GM18951 (cell line): ENCODE measurements around the gene PAX5.

Source experiments
- POLR2A ChIP-seq: IDR thresholded peaks from 4 replicates; pipeline ENCODE4 v1.6.1; 2011; ENCODE audit warnings: mild to moderate bottlenecking; ENCODE audit not compliant: insufficient read length, insufficient read depth; ENCODE audit errors: extremely low read depth
- in situ Hi-C: fragments of 300-500 bp; cut with MboI; formaldehyde crosslinking; loops from one replicate; pipeline ENCODE4 v1.12.0; 2022; ENCODE audit warnings: low sequenced_read_pairs, mixed read lengths, inconsistent platforms; ENCODE audit not compliant: unreplicated experiment

The PAX5 gene

DNA sequence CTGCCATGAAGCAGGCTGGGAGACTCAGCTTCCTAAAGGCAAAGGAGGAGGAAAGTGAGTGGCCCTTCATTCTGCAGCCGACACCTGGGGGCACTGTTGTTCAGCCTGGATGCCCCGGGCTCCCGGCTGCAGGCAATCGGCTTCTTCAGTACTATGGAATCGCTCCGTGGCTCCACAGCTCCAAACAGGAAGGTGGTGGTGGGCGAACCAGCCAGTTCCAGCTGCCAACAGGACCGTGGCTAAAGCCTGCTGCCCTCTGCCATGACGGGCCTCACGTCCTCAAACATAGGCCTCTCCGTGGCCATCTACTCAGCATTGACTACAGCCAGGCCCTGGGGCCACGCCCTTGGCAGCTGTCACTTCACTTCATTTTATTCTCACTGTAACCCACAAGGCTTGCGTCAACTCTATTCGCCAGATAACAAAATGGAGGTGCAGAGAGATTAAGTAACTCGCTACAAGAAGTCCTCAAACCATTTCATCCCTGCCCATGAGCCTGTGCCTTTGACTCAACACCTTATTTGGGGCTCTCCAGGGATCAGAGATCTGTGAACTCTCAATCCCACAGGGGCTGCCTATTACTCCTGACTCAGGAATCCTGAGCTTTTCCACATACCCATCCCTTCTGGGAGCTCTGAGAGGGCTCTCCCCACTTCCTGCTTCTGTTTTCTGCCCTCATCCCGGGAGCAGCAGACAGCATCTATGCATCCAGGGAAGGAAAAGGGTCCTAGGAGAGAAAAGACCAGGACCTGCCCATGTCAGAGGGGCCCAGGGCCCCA lies 38.0 kb downstream of the PAX5 start:
- TF ChIP-seq POLR2A, result peak; percentile 31
- in situ Hi-C loops, result loop anchor here (10.0 kb wide), 1 partner anchor 309 kb away; no protein-coding TSS in a partner anchor

DNA sequence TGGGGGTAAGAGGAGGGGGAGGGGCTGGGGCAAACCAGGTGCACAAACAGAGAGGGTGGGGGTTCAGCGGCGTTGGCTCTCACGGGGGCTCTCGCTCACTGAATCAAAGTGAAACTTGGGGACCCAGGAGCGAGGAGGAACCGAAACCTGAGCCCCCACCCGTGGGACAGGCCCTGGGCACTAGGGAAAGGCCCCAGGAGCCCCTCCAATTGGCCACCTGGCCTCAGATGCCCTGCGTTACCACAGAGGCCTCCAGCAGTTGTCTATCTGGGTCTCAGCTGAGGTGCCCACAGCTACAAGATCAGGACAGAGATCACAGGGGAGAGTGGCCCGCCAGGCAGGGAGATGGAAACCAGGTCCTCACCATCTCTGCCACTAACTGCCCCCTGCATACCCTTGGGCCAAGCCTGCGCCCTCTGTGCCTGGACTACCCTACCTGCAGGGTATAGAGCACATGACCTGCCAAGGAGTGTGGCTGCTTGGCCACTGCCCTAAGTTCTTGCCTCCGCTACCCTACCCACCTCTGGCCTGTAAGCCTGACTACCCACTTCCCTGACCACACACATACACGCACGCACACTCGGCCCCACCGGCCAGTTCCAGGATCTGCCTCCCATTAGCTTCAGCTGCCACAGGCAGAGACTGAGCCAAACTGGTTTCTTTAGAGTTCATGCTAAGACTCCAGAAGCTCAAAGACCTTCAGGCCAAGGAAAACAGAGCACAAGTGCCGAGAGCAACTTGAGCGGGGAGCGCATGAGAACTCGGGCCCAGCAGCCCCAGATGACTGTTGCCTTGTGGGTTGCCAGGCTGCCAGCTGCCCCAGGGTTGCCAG lies 39.9 kb downstream of the PAX5 start:
- peak; percentile 49 for TF ChIP-seq POLR2A
- in situ Hi-C loops, result loop anchor here (10.0 kb wide), 1 partner anchor 311 kb away; no protein-coding TSS in a partner anchor

DNA sequence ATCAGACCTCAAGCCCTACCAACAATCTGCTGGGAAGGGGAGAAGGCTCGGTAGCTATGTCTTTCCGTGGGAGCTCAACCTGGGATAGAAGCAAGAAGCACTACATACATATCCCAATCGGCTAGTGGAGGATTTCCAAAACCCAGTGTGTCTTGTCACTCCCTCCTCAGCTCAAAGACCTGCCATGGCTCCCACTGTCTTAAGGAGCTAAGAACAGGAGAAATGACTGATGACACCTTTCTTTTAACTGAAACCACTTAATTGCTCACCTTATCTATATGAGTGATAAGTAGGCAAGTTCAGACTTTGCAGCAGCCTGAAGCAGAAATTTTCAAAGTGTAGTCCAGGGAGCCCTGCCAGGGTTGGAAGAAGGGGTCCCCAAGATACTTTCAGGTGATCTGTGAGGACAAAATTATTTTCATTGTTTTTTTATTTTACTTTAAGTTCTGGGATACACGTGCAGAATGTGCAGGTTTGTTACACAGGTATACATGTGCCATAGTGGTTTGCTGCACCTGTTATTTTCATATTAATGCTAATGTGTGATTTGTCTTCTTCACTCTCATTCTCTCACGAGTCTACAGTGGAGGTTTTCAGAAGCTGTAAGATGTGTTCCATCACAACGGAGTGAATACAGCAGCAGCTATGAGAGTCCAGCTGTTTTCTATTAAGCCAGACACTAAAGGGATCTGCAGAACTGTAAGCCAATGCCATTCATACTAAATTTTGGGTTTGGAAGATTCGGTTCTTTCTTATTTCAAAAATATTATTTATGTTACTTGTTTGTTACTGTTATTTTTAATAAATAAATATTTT lies 41.4 kb downstream of the PAX5 start:
- in situ Hi-C loops, result loop anchor here (10.0 kb wide), 1 partner anchor 312 kb away; no protein-coding TSS in a partner anchor
- no peak for TF ChIP-seq POLR2A

DNA sequence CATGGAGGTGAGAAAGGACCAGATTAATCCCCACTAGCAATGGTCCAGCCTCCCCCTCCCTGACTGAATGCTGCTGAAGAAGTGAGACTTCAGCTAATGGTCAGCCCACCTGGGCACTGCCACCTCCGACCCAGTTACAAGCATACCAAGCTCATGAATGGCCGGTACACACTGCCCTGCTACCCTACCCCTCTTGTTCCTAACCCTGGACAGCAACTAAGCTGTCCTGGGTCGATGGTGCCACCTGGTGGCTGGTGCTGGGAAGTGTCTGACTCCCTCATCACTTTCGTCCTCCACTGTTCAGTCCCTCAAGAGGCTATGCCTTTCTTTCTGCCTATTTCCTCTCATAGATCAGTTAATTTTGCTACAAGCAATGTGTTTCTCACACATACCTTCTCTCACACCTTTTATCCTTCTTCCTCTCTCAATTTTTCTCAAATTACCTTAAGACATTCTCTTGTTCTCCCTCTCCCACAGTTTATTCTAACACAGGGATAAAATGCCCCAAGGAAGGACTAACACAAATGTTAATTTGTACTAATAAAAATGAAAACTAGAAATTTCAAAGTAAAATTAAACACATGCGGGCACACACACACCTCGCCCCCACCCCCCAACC lies 42.4 kb downstream of the PAX5 start:
- in situ Hi-C loops, result loop anchor here (10.0 kb wide), 1 partner anchor 313 kb away; no protein-coding TSS in a partner anchor
- TF ChIP-seq POLR2A, result no peak

DNA sequence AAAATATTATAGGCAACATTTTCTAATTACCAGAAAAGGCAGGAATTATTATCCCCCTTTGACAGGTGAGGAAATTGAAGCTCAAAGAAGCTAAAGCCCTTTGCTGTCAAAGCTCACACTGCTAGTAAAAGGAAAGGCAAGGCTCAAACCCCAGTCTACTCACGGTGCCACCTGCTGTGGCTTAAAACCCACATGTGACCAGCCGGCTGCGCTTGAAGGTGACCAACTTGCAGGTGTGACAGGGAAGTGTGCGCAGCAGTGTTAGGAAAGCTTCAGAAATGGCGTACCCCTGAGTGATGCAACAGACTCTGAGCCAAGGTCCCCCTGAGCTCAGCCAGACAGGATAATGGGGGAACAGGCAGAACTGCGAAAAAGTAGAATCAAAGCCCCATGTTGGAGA lies 45.2 kb downstream of the PAX5 start:
- no peak for TF ChIP-seq POLR2A
- in situ Hi-C loops, result no loop called here

DNA sequence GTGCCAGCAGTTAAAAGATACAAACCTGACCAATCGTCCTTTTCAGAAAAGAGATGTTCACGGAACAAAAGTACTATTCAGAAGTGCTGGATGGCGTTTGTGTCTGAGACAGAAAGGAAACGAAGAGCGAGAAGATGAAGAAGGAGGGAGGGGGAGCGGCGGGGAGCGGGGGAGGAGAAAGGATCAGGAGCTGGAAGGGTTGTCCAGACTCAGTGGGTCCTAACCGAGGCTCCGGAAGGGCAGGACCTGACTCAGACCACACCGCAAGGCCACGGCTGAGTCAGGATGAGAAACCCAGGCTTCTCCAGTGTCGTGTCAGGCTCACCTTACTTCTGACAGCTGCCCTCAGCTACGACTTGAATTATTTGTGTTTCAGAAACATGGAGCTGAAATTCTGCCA lies 46.2 kb downstream of the PAX5 start:
- in situ Hi-C loops, result no loop called here

DNA sequence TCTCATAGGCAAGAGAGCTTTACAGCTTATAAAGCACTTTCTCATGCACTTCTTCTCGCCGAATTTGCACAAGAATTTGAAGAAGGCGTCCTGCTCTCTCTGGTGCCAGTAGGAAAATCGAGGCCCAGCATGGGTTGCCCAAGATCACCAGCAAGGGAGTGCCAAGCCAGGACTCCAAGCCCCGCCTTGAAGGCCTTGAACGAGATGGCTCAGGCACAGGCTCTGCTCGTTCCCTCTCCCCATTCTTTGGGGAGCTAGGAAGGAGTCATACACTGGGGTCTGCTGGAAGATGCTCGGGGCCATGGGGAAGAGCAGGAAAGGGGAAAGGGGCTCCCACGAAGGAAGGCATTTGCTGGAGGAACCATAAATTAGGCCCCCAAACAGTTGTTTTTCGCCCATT lies 46.7 kb downstream of the PAX5 start:
- in situ Hi-C loops, result no loop called here
- no peak for TF ChIP-seq POLR2A

More for the DNA sequence above, 46.2 kb downstream of the PAX5 start:
- TF ChIP-seq POLR2A, result no peak

DNA sequence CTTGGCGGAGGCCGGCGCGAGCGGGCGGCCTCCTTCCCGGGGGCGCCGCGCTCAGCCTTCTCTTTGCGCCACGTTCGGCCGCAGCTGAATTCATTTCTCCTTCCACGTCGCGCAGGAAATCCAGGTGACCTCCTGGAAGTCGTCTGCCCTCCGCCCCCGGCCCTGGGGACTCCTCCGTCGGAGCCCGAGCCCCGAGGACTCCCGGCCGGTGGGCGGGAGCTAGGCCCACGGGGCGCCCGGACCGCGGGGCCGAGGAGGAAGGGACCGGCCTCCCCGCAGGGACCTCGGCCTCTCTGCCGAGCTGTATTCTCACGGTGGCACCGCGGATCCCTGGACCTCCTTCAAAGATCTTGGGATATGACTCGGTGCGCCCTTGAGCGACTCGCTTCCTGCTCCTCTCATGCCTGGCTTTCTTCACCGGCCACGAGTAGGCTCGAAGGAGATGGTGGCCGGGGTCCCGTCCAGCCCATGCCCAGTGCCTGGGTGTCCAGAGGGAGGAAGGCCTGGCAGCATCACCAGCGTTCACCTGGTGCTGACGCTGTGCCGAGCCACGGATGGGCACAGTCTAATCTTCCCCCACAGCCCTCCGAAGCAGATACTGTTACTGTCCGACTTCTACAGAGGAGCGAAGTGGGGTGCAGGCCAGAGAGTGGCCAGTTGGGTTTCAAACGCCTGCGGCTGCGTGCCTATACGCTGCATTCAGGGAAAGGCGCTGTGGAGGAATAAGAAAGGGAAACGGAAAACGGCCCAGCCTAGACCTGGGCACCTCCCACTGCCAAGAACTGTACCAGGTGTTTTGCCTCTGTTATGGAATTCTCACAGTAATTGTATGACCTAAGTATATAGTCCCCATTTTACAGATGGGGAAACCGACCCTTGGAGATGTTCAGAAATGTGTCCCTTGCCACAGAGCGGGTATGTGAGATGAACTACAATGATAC lies 47.3 kb downstream of the PAX5 start:
- in situ Hi-C loops, result no loop called here
- no peak for TF ChIP-seq POLR2A

DNA sequence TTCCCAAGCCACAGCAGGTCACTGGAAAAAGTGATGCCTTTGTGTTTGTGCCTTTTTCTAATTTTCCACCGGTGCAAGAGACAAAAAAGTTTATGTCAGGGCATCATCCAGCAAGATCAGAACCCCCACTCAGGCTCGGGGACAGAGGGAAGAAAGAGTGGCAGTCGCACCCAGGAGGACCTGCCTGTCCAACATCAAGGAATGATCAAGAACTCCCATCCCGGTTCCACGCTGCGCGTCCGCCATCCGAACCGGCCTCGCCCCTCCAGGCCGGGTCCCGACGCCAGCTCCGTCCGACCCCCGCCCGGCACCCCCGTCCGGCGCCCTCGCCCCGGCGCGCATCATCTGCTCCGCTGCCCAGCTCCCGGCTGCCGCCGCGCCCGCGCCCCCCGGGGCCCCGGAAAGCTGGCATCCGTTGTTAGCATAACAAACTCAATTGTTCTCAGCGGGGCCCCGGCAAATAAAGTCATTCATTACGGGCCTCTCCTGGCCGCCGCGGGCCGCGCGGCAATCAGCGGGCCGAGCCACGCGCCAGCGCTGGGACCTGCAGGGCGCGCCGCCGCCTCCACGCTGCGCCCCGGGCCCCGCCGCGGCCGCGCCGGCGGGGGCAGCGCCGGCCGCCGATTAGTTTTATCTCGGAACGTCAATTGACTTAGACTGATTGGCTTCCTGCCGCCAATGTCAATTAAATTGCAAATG lies 48.1 kb downstream of the PAX5 start:
- TF ChIP-seq POLR2A, result no peak
- in situ Hi-C loops, result no loop called here

DNA sequence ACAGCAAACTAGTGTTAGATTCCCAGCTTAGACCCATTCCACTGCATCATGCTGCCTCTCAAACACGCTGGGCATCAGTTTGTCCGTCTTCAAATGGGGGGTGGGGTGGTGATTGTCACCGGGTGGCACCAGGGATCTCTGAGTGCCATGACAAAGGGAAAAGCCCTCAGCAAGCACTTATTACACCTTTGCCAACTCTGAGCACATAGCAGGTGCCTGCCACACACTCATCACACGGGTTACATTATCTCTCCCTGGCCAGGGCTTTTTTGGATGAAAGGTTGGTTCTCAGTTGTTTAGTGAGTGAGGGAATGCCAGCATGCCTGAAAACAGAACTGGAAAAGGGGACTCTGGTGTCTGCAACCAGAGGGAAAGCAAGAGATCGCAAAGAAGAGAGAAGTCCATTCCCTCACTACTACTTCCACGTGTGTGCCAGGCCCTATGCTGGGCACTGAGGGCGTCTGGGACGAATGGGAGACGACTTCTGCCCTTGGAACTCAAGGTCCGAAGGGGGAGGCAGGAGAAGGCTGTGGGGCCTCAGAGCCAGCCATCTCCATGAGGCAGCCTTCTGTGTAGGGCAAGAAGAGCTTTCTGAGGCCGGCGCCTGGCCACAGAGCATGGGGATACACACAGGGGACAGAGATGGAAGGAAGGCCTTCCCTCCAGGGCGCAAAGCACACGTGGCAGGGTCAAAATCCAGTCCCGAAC lies 48.9 kb downstream of the PAX5 start:
- no peak for TF ChIP-seq POLR2A
- in situ Hi-C loops, result no loop called here
